Spleen (tissue), 7 donors: ENCODE measurements around the gene ZNF655.

Experiments used
- POLR2A ChIP-seq, 3 donors: fragments of 450-650 bp; IDR thresholded peaks; one replicate each; pipeline ENCODE4 v1.5.1; 2017; ENCODE audit warnings: antibody characterized with exemption in 3 of 3, mild to moderate bottlenecking in 1 of 3
- TF ChIP-seq, protein P1 (sequence below), 11 experiments: fragments of 200-600 bp in 7 of 11; fragments of 450-650 bp in 4 of 11; sonication (generic) in 4 of 11; IDR thresholded peaks in 8 of 11; conservative IDR thresholded peaks in 3 of 11; 1 replicate in 7 of 11; 2 replicates in 4 of 11; pipeline versions ENCODE4 v1.4.0 to v1.8.0; 2016 to 2021; ENCODE audit warnings: antibody characterized with exemption in 11 of 11, inconsistent platforms in 4 of 11, mild to moderate bottlenecking in 1 of 11
- donor health status: DM: no; HTN: no; CAD: no; lungs with moderate emphysema.
- donor health status: DM: no; HTN: no; CAD: no.
- donor health status: DM: no; HTN: no; CAD: no.

DNA sequence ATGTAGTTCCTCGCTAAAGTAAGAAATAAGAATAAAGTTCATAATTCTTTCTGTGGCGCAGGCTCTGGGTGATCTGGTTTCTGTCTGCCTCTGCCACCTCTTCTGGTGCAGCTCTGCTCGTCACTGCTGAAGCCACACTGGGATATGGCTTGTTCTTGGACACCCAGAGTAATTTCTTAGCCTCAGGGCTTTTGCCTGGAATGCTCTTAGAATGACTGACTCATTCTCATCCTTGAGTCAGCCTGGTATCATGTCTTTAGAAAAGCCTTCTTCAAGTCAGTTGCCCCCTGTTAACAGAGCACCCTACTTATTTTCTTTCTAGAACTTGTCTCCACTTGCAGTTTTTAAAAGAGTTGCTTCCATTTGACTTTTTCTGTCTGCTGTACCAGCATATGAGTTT is 60.3 kb downstream of the ZNF655 start:
- no peak for TF ChIP-seq POLR2A (IDR thresholded peaks at IDR 0.05)
- TF ChIP-seq, protein P1, sequence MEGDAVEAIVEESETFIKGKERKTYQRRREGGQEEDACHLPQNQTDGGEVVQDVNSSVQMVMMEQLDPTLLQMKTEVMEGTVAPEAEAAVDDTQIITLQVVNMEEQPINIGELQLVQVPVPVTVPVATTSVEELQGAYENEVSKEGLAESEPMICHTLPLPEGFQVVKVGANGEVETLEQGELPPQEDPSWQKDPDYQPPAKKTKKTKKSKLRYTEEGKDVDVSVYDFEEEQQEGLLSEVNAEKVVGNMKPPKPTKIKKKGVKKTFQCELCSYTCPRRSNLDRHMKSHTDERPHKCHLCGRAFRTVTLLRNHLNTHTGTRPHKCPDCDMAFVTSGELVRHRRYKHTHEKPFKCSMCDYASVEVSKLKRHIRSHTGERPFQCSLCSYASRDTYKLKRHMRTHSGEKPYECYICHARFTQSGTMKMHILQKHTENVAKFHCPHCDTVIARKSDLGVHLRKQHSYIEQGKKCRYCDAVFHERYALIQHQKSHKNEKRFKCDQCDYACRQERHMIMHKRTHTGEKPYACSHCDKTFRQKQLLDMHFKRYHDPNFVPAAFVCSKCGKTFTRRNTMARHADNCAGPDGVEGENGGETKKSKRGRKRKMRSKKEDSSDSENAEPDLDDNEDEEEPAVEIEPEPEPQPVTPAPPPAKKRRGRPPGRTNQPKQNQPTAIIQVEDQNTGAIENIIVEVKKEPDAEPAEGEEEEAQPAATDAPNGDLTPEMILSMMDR (IDR thresholded peaks at IDR 0.05 in 8 of 11, conservative IDR thresholded peaks at IDR 0.05 in 3 of 11): no peak
